ENCODE measurements around the gene SHISA9.

SHISA9 gene

GRCh38 chr16:13032911-13033310, 131.5 kb downstream of the SHISA9 start:
- DNase-seq: no peak

GRCh38 chr16:13036600-13036999, 135.2 kb downstream of the SHISA9 start:
- DNase-seq: no peak

- no peak for DNase-seq
These were observed 137.2 kb downstream of the SHISA9 start for GRCh38 chr16:13038591-13038990.

GRCh38 chr16:13039526-13039925, 138.1 kb downstream of the SHISA9 start:
- no peak for DNase-seq

- no peak for DNase-seq
These were observed 139.8 kb downstream of the SHISA9 start for GRCh38 chr16:13041180-13041579.

- DNase-seq: no peak
These were observed 140.4 kb downstream of the SHISA9 start for GRCh38 chr16:13041646-13042290.

GRCh38 chr16:13042291-13042685, 140.9 kb downstream of the SHISA9 start:
- DNase-seq: no peak

GRCh38 chr16:13046061-13046821, 144.8 kb downstream of the SHISA9 start:
- DNase-seq: no peak

GRCh38 chr16:13047276-13047675, 145.9 kb downstream of the SHISA9 start:
- no peak for DNase-seq

GRCh38 chr16:13049688-13050087, 148.3 kb downstream of the SHISA9 start:
- no peak for DNase-seq

- DNase-seq: no peak
These were observed 151.0 kb downstream of the SHISA9 start for GRCh38 chr16:13052431-13052830.

- no peak for DNase-seq
These were observed 154.1 kb downstream of the SHISA9 start for GRCh38 chr16:13055480-13055879.

GRCh38 chr16:13056607-13057006, 155.2 kb downstream of the SHISA9 start:
- DNase-seq: no peak

- DNase-seq: no peak
These were observed 159.5 kb downstream of the SHISA9 start for GRCh38 chr16:13060932-13061331.

GRCh38 chr16:13061691-13062090, 160.3 kb downstream of the SHISA9 start:
- DNase-seq: no peak

- DNase-seq: no peak
These were observed 160.8 kb downstream of the SHISA9 start for GRCh38 chr16:13062219-13062618.

GRCh38 chr16:13063457-13063856, 162.1 kb downstream of the SHISA9 start:
- DNase-seq: no peak

- DNase-seq: no peak
These were observed 163.4 kb downstream of the SHISA9 start for GRCh38 chr16:13064821-13065220.

- DNase-seq: no peak
These were observed 166.2 kb downstream of the SHISA9 start for GRCh38 chr16:13067648-13068047.

- DNase-seq: no peak
These were observed 167.7 kb downstream of the SHISA9 start for GRCh38 chr16:13068912-13069583.

- no peak for DNase-seq
These were observed 168.9 kb downstream of the SHISA9 start for GRCh38 chr16:13070268-13070667.

GRCh38 chr16:13076878-13077277, 175.5 kb downstream of the SHISA9 start:
- DNase-seq: no peak

GRCh38 chr16:13077816-13078215, 176.4 kb downstream of the SHISA9 start:
- DNase-seq: no peak

GRCh38 chr16:13080531-13080930, 179.1 kb downstream of the SHISA9 start:
- no peak for DNase-seq

Measured in NCI-H187 treated with DMSO at 0.1 percent for 48 hours (cell line).